Fibroblast of the aortic adventitia (primary cell): ENCODE measurements around the gene UNC13B. TPM values are rescaled to one million over a fixed set of nuclear protein-coding genes. Genes with fewer than 3 reads are reported as not detected.

Experiments
- DNase-seq: peaks from one replicate; pipeline ENCODE4 v3.0.0-alpha.2; 2010; ENCODE audit warnings: low read depth
- H3K4me3 ChIP-seq: 2 replicates; pipeline ENCODE4 v1.5.1; 2011; ENCODE audit warnings: low read depth, mild to moderate bottlenecking, control low read depth, low read length, moderate library complexity
- CTCF ChIP-seq: IDR thresholded peaks from 2 replicates; pipeline ENCODE4 v1.5.1; 2011; ENCODE audit warnings: mild to moderate bottlenecking, low read length, control low read depth, inconsistent platforms; ENCODE audit not compliant: insufficient read depth
- total RNA-seq: library from RNA; depleted of rRNA; stranded (reverse); fragments of >200 nt; gene quantifications from 2 replicates; pipeline ENCODE4 v1.2.3, GENCODE V29; 2012; ENCODE audit warnings: low replicate concordance

Gene UNC13B
- total RNA-seq = 10.1 and 32.6 TPM in 2 replicates

GRCh38 chr9:35161713-35162604 is at the start of gene UNC13B:
TSS of gene UNC13B (plus strand) at chr9:35162009. CDS start at chr9:35162284, 275 bp downstream.
- peak; percentile 32 for TF ChIP-seq CTCF
- peak; percentile 87 for DNase-seq

GRCh38 chr9:35112257-35113020 is 49.4 kb upstream of the UNC13B start:
- no peak for TF ChIP-seq CTCF
- DNase-seq = peak; percentile 88
- peak overlapping the region; percentile 66 for H3K4me3 ChIP-seq

More at GRCh38 chr9:35161713-35162604, at the start of gene UNC13B:
- peak within 1 kb of the TSS; percentile 85 for H3K4me3 ChIP-seq

GRCh38 chr9:35114113-35114839 is 47.5 kb upstream of the UNC13B start:
- H3K4me3 ChIP-seq = peak overlapping the region; percentile 99
- TF ChIP-seq CTCF = no peak
- peak; percentile 96 for DNase-seq

- TF ChIP-seq CTCF = no peak
- peak; percentile 35 for DNase-seq
- H3K4me3 ChIP-seq = peak overlapping the region; percentile 99
Observed at GRCh38 chr9:35114840-35115628, 46.8 kb upstream of the UNC13B start.

- H3K4me3 ChIP-seq = peak within 1 kb of the TSS; percentile 99
- no peak for TF ChIP-seq CTCF
- peak; percentile 96 for DNase-seq
Observed at GRCh38 chr9:35115680-35116538, 45.9 kb upstream of the UNC13B start, which contains the start of gene ATOSB. TSS of gene ATOSB (minus strand) at chr9:35115862. CDS start at chr9:35108274, 7,588 bp downstream.
